ENCODE results near the gene DIAPH1. TPM values are rescaled to one million over a fixed set of nuclear protein-coding genes. Genes with fewer than 3 reads are reported as not detected.
A peak's percentile ranks its signal among the peaks of the same experiment; 100 is the strongest.

The DIAPH1 gene
- total RNA-seq, 3 donors from 2014 or later = 53.3 to 87.7 (median 82.7) TPM

- intact Hi-C loops (cut with DNase I, micrococcal nuclease) = loop anchor here in 1 of 2 donors (10.0 kb wide), 1 partner anchor 243 kb away; the partner anchor contains the start of gene TAF7
- no peak for ATAC-seq
- no peaks in the 10 kb centered on the region for H3K4me1 ChIP-seq (ENCODE audit: low read depth)
These were observed 51.2 kb downstream of the DIAPH1 start for GRCh38 chr5:141567513-141568117.

GRCh38 chr5:141565826-141566570, 52.8 kb downstream of the DIAPH1 start:
- no peaks in the 10 kb centered on the region for H3K4me1 ChIP-seq (ENCODE audit: low read depth)
- intact Hi-C loops (cut with DNase I, micrococcal nuclease) = loop anchor here in 1 of 2 donors (10.0 kb wide), 1 partner anchor 241 kb away; the partner anchor contains the start of gene TAF7
- no peak for TF ChIP-seq CTCF (IDR thresholded peaks at IDR 0.05)
- no peaks in the 10 kb centered on the region for H3K36me3 ChIP-seq (ENCODE audit: low read depth)
- H3K9me3 ChIP-seq = no peaks in the 10 kb centered on the region
- ATAC-seq = no peak
- no peak for DNase-seq
- H3K4me3 ChIP-seq = no peak overlapping the region

More at GRCh38 chr5:141567513-141568117, 51.2 kb downstream of the DIAPH1 start:
- no peaks in the 10 kb centered on the region for H3K36me3 ChIP-seq (ENCODE audit: low read depth)
- peak; percentile 67 for TF ChIP-seq CTCF (IDR thresholded peaks at IDR 0.05)
- no peak for DNase-seq
- no peaks in the 10 kb centered on the region for H3K9me3 ChIP-seq
- H3K4me3 ChIP-seq = no peak overlapping the region

DNA sequence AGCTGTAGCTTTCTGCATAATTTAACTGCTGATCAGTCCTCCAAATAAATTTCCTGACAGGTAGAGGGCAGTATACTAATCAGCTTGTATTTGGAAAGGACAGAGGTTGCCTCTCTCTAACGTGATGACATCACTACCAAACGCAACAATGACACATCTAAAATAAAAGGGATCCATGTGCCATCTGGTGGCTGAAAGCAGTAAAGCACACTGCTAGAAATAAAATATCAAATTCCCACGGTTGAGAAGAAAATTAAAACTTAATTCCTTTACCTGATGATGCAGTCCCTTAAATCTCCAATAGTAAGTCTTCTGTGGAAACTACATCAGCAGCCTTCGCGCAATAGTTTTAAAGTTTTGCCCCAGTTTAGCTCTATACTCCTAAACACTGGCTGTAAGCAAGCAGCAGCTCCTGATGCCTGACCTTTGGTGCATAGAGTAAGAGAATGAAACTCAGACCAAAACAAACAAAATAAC, 54.5 kb downstream of the DIAPH1 start:
- H3K36me3 ChIP-seq (ENCODE audit: low read depth) = peaks cover 6% of the 10 kb centered on the region
- no peaks in the 10 kb centered on the region for H3K4me1 ChIP-seq (ENCODE audit: low read depth)
- no peaks in the 10 kb centered on the region for H3K9me3 ChIP-seq
- peak in 1 of 3 donors; percentile 89 for DNase-seq
- H3K4me3 ChIP-seq = no peak overlapping the region
- intact Hi-C loops (cut with DNase I, micrococcal nuclease) = loop anchor here in 1 of 2 donors (10.0 kb wide), 1 partner anchor 239 kb away; the partner anchor contains the start of gene TAF7
- peak; percentile 89 for ATAC-seq
- TF ChIP-seq CTCF (IDR thresholded peaks at IDR 0.05) = peak; percentile 75

DNA sequence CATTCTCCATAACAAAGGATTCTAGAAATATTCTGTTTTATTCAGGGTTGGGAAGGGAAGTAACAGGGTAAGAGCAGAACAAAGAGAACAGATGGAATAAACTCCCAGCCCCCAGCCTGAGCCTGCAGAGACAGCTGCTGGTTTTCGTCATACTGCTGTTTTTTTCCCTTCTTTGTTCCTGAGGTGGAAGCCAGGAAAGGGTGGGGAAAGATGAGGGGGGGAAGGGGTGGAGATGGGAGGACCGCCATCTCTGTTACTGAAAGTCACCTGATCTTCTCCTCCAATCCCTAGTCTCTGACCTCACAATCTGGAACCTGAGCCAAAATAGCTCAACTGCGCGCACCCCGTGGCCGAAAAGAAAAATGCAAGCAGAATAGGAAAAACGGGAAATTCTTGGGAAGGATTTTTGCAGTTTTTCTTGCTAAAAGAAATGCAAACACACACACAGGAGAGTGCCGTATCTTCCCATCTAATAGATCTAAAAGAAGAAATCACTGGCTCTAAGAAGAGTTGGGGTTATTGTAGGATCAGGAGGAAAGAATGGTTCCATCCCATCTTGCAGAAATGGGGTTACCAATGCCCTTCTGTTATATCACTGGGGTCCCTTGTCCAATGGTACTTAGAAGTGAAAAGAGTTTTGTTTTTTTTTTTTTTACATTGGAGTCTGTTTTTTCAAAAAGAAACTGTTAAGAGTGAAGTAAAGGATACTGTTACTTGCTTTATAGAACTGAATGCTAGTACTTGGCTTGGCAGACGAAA, 57.9 kb downstream of the DIAPH1 start:
- ATAC-seq (peak; percentile 90), DNase-seq (peak; percentile 69 to 88 (median 75))
- peaks cover 6% of the 10 kb centered on the region for H3K36me3 ChIP-seq (ENCODE audit: low read depth)
- H3K4me3 ChIP-seq = no peak overlapping the region
- intact Hi-C loops (cut with DNase I, micrococcal nuclease) = loop anchor here in 1 of 2 donors (10.0 kb wide), 1 partner anchor 236 kb away; the partner anchor contains the start of gene TAF7
- no peaks in the 10 kb centered on the region for H3K9me3 ChIP-seq
- peak; percentile 18 for TF ChIP-seq CTCF (IDR thresholded peaks at IDR 0.05)
- no peaks in the 10 kb centered on the region for H3K4me1 ChIP-seq (ENCODE audit: low read depth)

DNA sequence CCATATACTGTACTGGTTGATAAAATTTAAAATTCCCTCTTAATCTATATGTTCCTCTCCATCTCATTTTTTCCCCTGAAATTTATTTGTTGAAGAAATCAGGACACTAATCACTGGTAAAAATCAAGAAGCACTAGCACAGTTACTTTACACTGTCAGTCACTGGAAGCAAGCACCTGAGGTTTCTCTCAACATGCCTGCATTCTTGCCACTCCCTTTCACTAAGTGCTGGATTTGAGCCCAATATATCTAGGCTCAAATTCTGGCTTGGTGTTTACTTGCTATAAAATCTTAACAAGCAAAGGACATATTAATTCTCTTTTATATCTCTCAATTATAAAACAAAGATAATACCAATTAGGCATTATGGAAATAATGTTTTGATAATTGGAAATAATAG, 58.6 kb downstream of the DIAPH1 start:
- DNase-seq = peak in 1 of 3 donors; percentile 19
- H3K9me3 ChIP-seq = no peaks in the 10 kb centered on the region
- TF ChIP-seq CTCF (IDR thresholded peaks at IDR 0.05) = no peak
- ATAC-seq = peak; percentile 40
- H3K4me1 ChIP-seq (ENCODE audit: low read depth) = no peaks in the 10 kb centered on the region
- intact Hi-C loops (cut with DNase I, micrococcal nuclease) = loop anchor here in 1 of 2 donors (10.0 kb wide), 1 partner anchor 235 kb away; the partner anchor contains the start of gene TAF7
- H3K4me3 ChIP-seq = no peak overlapping the region
- H3K36me3 ChIP-seq (ENCODE audit: low read depth) = peaks cover 6% of the 10 kb centered on the region
